GM19455 (cell line): ENCODE measurements around the gene VWA2.

Source experiments
- ATAC-seq: cut with Tn5 transposase; IDR thresholded peaks from one replicate; pipeline ENCODE4 v1.9.1; 2021; ENCODE audit not compliant: unreplicated experiment

Gene VWA2

DNA sequence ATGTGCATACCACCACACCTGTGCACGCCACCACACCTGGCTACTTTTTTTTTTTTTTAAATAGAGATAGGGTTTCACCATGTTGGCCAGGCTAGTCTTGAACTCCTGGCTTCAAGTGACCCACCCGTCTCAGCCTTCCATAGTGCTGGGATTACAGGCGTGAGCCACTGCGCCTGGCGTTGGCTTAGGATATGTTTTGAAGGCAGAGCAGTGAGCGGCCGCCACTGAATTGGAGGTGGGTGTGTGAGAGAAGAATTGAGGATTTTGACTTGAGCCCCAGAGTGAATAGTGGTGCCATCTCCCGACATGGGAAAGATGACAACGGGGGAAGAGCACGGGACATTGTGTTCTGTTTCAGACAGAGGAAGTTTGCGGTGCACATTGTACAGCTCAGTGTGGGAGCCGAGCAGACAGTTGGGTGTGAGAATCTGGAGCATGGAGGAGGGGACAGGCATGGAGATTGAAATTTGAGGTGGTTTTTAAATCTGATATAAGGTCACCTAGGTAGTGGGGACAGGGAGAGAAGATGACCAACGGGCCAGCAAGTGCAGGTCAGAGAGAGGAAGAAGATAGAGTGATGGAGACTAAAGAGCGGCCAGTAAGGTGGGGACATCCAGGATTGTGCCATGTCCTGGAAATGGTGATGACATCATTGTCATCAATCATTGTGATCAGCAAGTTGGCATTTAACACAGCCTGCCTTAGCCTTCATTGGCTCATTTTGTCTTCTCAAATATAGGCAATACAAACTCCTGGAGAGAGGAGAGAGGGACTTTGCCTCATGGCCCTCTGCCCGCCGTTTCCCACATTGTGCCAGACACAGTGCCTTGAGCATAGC lies 35.8 kb downstream of the VWA2 start:
- no peak for ATAC-seq

DNA sequence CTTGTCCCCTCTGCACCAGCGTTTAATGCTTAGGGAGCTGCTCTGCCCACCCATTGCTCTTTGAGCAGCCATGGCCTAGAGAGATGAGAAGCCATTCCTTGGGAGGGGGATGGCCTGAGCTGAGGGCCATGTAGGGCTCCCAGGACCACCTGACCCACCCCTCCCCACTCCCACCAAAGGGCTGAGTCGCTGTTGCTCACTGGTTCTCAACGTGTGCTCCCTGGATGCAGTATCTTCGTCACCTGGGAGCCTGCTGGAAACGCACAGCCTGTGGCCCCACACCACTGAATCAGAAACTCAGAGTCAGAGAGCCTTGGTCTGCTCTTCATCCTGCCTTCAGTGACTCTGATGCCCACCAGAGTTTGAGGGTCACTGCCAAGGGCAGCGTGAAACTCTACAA lies 37.0 kb downstream of the VWA2 start:
- ATAC-seq: no peak

- ATAC-seq: no peak
These were observed 37.6 kb downstream of the VWA2 start for GRCh38 chr10:114276671-114277070.

- ATAC-seq: no peak
These were observed 39.3 kb downstream of the VWA2 start for GRCh38 chr10:114278140-114278883.

- no peak for ATAC-seq
These were observed 39.8 kb downstream of the VWA2 start for GRCh38 chr10:114278884-114279191.

- no peak for ATAC-seq
These were observed 40.2 kb downstream of the VWA2 start for GRCh38 chr10:114279289-114279688.

DNA sequence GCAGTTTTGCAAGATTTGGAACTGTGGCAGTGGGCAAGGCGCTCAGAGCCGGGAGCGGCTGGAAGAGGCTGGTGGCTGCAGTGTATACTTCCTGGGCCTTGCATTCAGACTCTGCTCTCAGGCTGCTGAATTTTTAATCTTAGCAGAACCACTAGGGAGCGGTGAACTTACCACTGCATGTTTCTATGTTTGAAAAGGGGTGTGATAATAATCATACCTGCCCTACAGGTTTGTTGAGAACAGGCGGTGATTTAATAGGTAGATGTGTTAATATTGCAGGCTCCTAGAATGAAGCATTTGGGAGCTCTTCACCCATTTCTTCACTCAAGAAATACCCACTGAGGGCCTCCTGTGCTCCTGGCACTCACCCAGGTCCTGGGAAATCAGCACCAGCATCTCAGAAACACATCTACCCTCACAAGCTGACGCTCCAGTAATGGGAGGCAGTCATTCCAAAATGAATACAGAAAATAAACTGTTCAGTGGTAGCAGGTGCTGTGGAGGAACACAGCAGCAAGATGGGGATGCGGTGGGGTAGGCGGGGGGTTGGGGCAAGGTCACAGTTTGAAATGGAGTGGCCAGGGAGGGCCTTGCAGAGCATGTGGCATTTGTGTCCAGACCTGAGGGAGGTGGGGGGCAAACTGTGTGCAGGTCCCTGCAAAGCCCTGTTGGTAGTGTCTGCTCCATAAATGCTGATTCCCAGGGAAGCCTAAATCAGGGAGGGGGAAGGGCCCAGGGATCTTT lies 41.0 kb downstream of the VWA2 start:
- no peak for ATAC-seq

DNA sequence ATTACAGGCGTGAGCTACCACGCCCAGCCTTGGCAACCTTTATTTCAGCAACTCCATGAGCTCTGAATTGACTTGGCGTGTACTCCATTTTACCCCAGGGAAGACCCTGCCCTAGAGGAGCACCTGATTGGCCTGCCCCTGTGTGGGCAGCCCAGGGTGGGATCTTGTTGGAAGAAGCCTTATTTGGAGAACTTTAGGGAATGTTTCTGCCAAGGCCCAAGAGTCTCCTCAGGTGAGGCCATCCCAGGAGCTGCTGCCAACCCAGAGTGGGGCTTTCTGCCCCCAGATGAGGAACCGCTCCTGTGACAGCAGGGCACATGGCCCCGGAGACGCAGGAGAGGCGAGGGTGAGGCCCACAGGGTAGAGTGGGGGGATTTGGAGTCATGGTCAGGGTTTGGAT lies 42.0 kb downstream of the VWA2 start:
- ATAC-seq: no peak

DNA sequence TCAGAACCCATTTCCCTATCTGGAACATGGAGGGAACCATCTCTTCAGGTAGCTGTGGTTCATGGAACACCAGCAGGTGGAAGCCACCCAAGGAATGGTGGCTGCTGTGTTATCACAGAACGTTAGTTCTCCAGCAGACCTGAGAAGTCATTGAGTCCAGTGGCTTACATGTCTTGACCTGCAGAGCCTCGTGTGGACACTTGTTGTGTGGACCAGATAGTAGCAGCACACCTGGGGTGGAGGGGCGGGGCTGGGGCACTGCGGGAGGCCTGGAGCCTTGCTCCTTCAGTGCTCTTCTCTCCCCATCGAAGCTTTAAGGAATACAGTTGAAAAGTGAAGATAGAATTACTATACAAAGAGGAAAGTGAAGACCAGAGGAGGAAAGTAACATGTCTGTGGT lies 42.4 kb downstream of the VWA2 start:
- ATAC-seq: no peak

- ATAC-seq: no peak
These were observed 43.5 kb downstream of the VWA2 start for GRCh38 chr10:114282526-114282925.

GRCh38 chr10:114283091-114283490 lies 44.0 kb downstream of the VWA2 start:
- ATAC-seq: no peak

GRCh38 chr10:114283535-114284234 lies 44.6 kb downstream of the VWA2 start:
- no peak for ATAC-seq

GRCh38 chr10:114284346-114285071 lies 45.5 kb downstream of the VWA2 start:
- ATAC-seq: no peak

DNA sequence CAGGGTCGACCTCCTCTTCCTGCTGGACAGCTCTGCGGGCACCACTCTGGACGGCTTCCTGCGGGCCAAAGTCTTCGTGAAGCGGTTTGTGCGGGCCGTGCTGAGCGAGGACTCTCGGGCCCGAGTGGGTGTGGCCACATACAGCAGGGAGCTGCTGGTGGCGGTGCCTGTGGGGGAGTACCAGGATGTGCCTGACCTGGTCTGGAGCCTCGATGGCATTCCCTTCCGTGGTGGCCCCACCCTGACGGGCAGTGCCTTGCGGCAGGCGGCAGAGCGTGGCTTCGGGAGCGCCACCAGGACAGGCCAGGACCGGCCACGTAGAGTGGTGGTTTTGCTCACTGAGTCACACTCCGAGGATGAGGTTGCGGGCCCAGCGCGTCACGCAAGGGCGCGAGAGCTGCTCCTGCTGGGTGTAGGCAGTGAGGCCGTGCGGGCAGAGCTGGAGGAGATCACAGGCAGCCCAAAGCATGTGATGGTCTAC lies 46.9 kb downstream of the VWA2 start:
- ATAC-seq: no peak

DNA sequence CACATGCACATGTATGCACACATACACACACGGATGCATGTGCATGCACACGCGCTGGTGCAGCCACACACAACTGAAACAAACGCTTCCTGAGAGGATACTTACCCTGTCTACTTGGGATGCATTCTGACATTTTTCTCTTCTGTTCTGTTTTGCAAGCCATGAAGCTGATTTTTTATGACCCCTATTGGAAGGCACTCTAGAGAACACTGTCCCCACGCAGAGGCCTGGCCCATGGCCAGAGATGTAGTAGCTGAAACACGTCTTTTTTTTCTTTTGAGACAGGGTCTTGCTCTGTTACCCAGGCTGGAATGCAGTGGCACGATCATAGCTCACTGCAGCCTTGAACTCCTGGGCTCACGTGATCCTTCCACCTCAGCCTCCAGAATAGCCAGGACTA lies 47.9 kb downstream of the VWA2 start:
- ATAC-seq: no peak

DNA sequence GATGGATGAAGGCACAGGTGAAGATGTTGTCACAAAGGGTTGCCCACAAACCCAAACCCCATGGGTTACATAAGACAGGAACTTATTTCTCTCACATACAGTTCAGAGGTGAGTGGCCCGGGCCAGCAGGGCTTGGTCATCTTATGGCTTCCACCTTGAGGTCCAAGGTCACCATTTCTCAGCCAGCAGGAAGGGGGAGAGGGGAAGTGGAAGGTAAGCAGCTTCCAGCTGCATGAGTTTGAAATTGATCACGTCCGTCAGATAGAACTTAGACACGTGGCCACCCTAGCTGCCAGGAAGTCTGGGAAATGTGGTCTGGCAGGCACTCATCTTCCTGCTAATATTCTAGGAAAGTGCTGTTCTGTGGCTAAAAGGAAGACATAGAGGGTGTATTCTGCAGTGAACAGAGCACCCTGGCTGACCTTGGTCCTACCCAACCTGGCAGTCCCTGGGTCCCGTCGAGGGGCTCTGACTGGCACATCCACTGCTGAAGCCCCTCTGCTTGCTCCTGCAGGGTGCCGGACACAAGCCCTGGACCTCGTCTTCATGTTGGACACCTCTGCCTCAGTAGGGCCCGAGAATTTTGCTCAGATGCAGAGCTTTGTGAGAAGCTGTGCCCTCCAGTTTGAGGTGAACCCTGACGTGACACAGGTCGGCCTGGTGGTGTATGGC lies 49.5 kb downstream of the VWA2 start:
- ATAC-seq: no peak

DNA sequence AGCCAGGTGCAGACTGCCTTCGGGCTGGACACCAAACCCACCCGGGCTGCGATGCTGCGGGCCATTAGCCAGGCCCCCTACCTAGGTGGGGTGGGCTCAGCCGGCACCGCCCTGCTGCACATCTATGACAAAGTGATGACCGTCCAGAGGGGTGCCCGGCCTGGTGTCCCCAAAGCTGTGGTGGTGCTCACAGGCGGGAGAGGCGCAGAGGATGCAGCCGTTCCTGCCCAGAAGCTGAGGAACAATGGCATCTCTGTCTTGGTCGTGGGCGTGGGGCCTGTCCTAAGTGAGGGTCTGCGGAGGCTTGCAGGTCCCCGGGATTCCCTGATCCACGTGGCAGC lies 50.0 kb downstream of the VWA2 start:
- ATAC-seq: no peak

DNA sequence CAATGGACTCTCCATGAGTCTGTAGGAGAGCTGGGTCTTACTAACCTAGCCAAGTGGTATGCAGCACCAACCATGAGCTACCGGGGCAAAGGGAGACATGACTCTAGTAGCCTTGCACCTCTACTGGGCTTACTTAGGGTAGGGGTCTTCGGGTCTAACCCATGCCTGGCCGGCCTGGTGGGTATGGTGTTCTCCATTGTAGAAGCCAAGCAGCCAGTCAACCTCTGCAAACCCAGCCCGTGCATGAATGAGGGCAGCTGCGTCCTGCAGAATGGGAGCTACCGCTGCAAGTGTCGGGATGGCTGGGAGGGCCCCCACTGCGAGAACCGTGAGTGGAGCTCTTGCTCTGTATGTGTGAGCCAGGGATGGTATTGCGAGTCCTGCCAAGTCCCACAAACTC lies 51.0 kb downstream of the VWA2 start:
- ATAC-seq: no peak

GRCh38 chr10:114291076-114291475 lies 52.0 kb downstream of the VWA2 start:
- no peak for ATAC-seq

- no peak for ATAC-seq
These were observed 52.5 kb downstream of the VWA2 start for GRCh38 chr10:114291516-114291915.
